Measurements from ENCODE around the gene GOLGA6B. TPM values are rescaled to one million over a fixed set of nuclear protein-coding genes. Genes with fewer than 3 reads are reported as not detected.
"Not testable (repeated sequence)": the region's sequence is repeated elsewhere in the genome, so short reads cannot be mapped to it uniquely, and the experiment has no call there.

GOLGA6B gene
- not detected in 2 replicates for polyA plus RNA-seq (2014; cell fraction: cytosol; rRNA removed)
- not detected in 2 replicates for polyA plus RNA-seq (2014; cell fraction: nucleus; rRNA removed)

GRCh38 chr15:72654397-72654796, at the start of gene GOLGA6B:
Gene GOLGA6B (plus strand): TSS chr15:72654697. CDS start chr15:72654738, 41 bp downstream.
- not testable (repeated sequence) for DNase-seq (ENCODE audit: low spot score)

GRCh38 chr15:72604794-72605193, 49.7 kb upstream of the GOLGA6B start:
- DNase-seq (ENCODE audit: low spot score): peak; percentile 12

GRCh38 chr15:72608084-72608483, 46.4 kb upstream of the GOLGA6B start:
- DNase-seq (ENCODE audit: low spot score): not testable (repeated sequence)

- no peak for DNase-seq (ENCODE audit: low spot score)
These were observed 44.6 kb upstream of the GOLGA6B start for GRCh38 chr15:72609862-72610261.

GRCh38 chr15:72612324-72612723, 42.2 kb upstream of the GOLGA6B start:
- not testable (repeated sequence) for DNase-seq (ENCODE audit: low spot score)

- DNase-seq (ENCODE audit: low spot score): no peak
These were observed 39.5 kb upstream of the GOLGA6B start for GRCh38 chr15:72614810-72615532.

- DNase-seq (ENCODE audit: low spot score): not testable (repeated sequence)
These were observed 38.8 kb upstream of the GOLGA6B start for GRCh38 chr15:72615533-72616233.

GRCh38 chr15:72616491-72617210, 37.8 kb upstream of the GOLGA6B start:
- no peak for DNase-seq (ENCODE audit: low spot score)

- not testable (repeated sequence) for DNase-seq (ENCODE audit: low spot score)
These were observed 30.6 kb upstream of the GOLGA6B start for GRCh38 chr15:72623854-72624253.

GRCh38 chr15:72626153-72626552, 28.3 kb upstream of the GOLGA6B start:
- not testable (repeated sequence) for DNase-seq (ENCODE audit: low spot score)

- DNase-seq (ENCODE audit: low spot score): not testable (repeated sequence)
These were observed 26.0 kb upstream of the GOLGA6B start for GRCh38 chr15:72628249-72629067.

GRCh38 chr15:72629068-72629570, 25.4 kb upstream of the GOLGA6B start:
- DNase-seq (ENCODE audit: low spot score): not testable (repeated sequence)

- peak; percentile 84 for DNase-seq (ENCODE audit: low spot score)
These were observed 17.8 kb upstream of the GOLGA6B start for GRCh38 chr15:72636519-72637282.

- not testable (repeated sequence) for DNase-seq (ENCODE audit: low spot score)
These were observed 14.6 kb upstream of the GOLGA6B start for GRCh38 chr15:72639759-72640483.

- DNase-seq (ENCODE audit: low spot score): not testable (repeated sequence)
These were observed 12.2 kb upstream of the GOLGA6B start for GRCh38 chr15:72642271-72642670.

- DNase-seq (ENCODE audit: low spot score): not testable (repeated sequence)
These were observed 5.8 kb upstream of the GOLGA6B start for GRCh38 chr15:72648631-72649253.

- not testable (repeated sequence) for DNase-seq (ENCODE audit: low spot score)
These were observed 1.5 kb downstream of the GOLGA6B start for GRCh38 chr15:72656014-72656413.

GRCh38 chr15:72661081-72661480, 6.6 kb downstream of the GOLGA6B start:
- DNase-seq (ENCODE audit: low spot score): not testable (repeated sequence)

- not testable (repeated sequence) for DNase-seq (ENCODE audit: low spot score)
These were observed 9.4 kb downstream of the GOLGA6B start for GRCh38 chr15:72663931-72664330.

Data from SK-N-DZ (cell line).